ENCODE data around the gene RAB14.

- no peak for TF ChIP-seq PRDM15 (CRISPR knock-in tag; IDR thresholded peaks at IDR 0.05)
- TF ChIP-seq ZNF232 (CRISPR knock-in tag; IDR thresholded peaks at IDR 0.05), result no peak
These were observed 60.4 kb downstream of the RAB14 start for GRCh38 chr9:121141306-121141705.
